CD4-positive, alpha-beta T cell (primary cell): ENCODE data around the gene PXK. TPM values are rescaled to one million over a fixed set of nuclear protein-coding genes. Genes with fewer than 3 reads are reported as not detected.

Experiments used
- ATAC-seq: fragments of 200-7000 bp; cut with Tn5 transposase; one replicate; pipeline ENCODE4 v1.10.0; 2022; ENCODE audit warnings: mild to moderate bottlenecking; ENCODE audit not compliant: poor library complexity
- CTCF ChIA-PET: fragments of 350-600 bp; sonication (Branson Sonifier 250); formaldehyde crosslinking; loops from one replicate; lab custom pipeline; 2021; ENCODE audit warnings: antibody characterized with exemption, inconsistent platforms; lab: Charles Lee
- POLR2A ChIA-PET: fragments of 350-600 bp; sonication (Branson Sonifier 250); formaldehyde crosslinking; loops from one replicate; lab custom pipeline; 2021; ENCODE audit warnings: antibody characterized with exemption, inconsistent platforms; lab: Charles Lee
- DNase-seq, 14 experiments: peaks; one replicate each; pipeline ENCODE4 v3.0.0-alpha.2; 2013 to 2020; ENCODE audit warnings: mixed read lengths in 2 of 14
- H3K27ac ChIP-seq, 2 donors: one replicate each; pipeline versions ENCODE4 v1.5.1 to v1.7.0; 2013; ENCODE audit warnings: low read length in 2 of 2, low read depth in 1 of 2, mild to moderate bottlenecking in 1 of 2
- H3K27me3 ChIP-seq, 2 experiments: 1 replicate in 1 of 2; 2 replicates in 1 of 2; pipeline versions ENCODE4 v1.6.1 to v1.7.0; 2013; ENCODE audit warnings: low read length in 2 of 2, control low read depth in 1 of 2, mild to moderate bottlenecking in 1 of 2, moderate library complexity in 1 of 2; ENCODE audit not compliant: insufficient read depth in 2 of 2, control insufficient read depth in 1 of 2
- H3K36me3 ChIP-seq: one replicate; pipeline ENCODE4 v1.6.1; 2013; ENCODE audit warnings: low read length, control low read depth; ENCODE audit not compliant: insufficient read depth
- H3K4me1 ChIP-seq: one replicate; pipeline ENCODE4 v1.6.1; 2013; ENCODE audit warnings: low read length, control low read depth; ENCODE audit not compliant: insufficient read depth
- H3K4me3 ChIP-seq: one replicate; pipeline ENCODE4 v1.5.1; 2013; ENCODE audit warnings: mild to moderate bottlenecking, low read length, moderate library complexity
- H3K9me3 ChIP-seq, 2 experiments: 1 replicate in 1 of 2; 2 replicates in 1 of 2; pipeline versions ENCODE4 v1.6.1 to v1.7.0; 2013; ENCODE audit warnings: low read length in 2 of 2, mild to moderate bottlenecking in 2 of 2, control low read depth in 1 of 2, moderate library complexity in 1 of 2; ENCODE audit not compliant: control insufficient read depth in 1 of 2, insufficient read depth in 1 of 2
- H3K27ac Mint-ChIP-seq: one replicate; pipeline ENCODE4 v1.8.0; 2020; ENCODE audit warnings: mixed read lengths
- H3K27me3 Mint-ChIP-seq: one replicate; pipeline ENCODE4 v1.8.0; 2021; ENCODE audit warnings: mixed read lengths
- H3K36me3 Mint-ChIP-seq: one replicate; pipeline ENCODE4 v1.8.0; 2021; ENCODE audit warnings: low read depth, mixed read lengths
- H3K4me1 Mint-ChIP-seq: one replicate; pipeline ENCODE4 v1.8.0; 2021; ENCODE audit warnings: low read depth, mixed read lengths
- H3K4me3 Mint-ChIP-seq: one replicate; pipeline ENCODE4 v1.8.0; 2020; ENCODE audit warnings: mild to moderate bottlenecking, mixed read lengths
- H3K9me3 Mint-ChIP-seq: one replicate; pipeline ENCODE4 v1.8.0; 2020; ENCODE audit warnings: mixed read lengths
- intact Hi-C, 2 experiments: fragments of 100-400 bp; cut with DNase I in 1 of 2; cut with micrococcal nuclease in 1 of 2; formaldehyde crosslinking; loops; one replicate each; pipeline versions ENCODE4 v1.15.1 to v1.9.0; 2023 to 2025; cut with DNase I, micrococcal nuclease
- total RNA-seq, 174 experiments: library from RNA in 2 of 174; stranded (reverse) in 2 of 174; gene quantifications; one replicate each; pipeline ENCODE4 v1.2.3 and lab custom pipeline; 2021 to 2026
- TF ChIP-seq, protein P1 (sequence below): fragments of 200-600 bp; IDR thresholded peaks from one replicate; pipeline ENCODE4 v1.8.0; 2022; ENCODE audit warnings: antibody characterized with exemption, mild to moderate bottlenecking

Gene PXK
- total RNA-seq, 2 experiments from 2014 or later = 12.5 to 14.8 TPM

DNA sequence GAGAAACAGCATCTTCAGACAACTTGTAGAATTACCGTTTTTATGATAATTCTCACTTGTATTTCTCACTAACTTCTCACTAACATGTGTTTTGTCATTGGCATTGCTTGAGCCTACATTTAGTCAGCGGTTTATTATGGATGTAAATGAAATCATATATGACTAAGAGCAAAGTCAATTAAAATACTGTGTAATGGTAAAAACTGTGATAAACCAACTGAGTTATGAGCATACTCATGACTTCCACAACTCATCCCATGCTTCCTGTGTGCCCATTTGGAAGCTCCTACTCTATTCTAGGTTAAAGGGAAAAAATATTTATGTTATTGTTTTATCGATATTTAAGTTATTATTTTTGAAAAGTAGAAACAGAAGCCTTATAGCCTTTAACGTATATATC lies 12.8 kb downstream of the PXK start:
- TF ChIP-seq, protein P1, sequence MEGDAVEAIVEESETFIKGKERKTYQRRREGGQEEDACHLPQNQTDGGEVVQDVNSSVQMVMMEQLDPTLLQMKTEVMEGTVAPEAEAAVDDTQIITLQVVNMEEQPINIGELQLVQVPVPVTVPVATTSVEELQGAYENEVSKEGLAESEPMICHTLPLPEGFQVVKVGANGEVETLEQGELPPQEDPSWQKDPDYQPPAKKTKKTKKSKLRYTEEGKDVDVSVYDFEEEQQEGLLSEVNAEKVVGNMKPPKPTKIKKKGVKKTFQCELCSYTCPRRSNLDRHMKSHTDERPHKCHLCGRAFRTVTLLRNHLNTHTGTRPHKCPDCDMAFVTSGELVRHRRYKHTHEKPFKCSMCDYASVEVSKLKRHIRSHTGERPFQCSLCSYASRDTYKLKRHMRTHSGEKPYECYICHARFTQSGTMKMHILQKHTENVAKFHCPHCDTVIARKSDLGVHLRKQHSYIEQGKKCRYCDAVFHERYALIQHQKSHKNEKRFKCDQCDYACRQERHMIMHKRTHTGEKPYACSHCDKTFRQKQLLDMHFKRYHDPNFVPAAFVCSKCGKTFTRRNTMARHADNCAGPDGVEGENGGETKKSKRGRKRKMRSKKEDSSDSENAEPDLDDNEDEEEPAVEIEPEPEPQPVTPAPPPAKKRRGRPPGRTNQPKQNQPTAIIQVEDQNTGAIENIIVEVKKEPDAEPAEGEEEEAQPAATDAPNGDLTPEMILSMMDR = no peak
- no peak overlapping the region for H3K27ac Mint-ChIP-seq
- ChIA-PET POLR2A (no interaction called here), CTCF (no interaction called here)
- H3K27me3 Mint-ChIP-seq = no peaks in the 10 kb centered on the region
- intact Hi-C loops = no loop called here
- H3K9me3 ChIP-seq = no peaks in the 10 kb centered on the region
- no peak for DNase-seq
- peaks cover 15% of the 10 kb centered on the region for H3K36me3 ChIP-seq
- no peak overlapping the region for H3K4me3 ChIP-seq
- no peak overlapping the region for H3K4me3 Mint-ChIP-seq
- peaks cover 21% of the 10 kb centered on the region for H3K4me1 Mint-ChIP-seq
- peaks cover 11% of the 10 kb centered on the region for H3K4me1 ChIP-seq
- no peaks in the 10 kb centered on the region for H3K9me3 Mint-ChIP-seq
- ATAC-seq = no peak
- H3K27me3 ChIP-seq = no peaks in the 10 kb centered on the region
- H3K27ac ChIP-seq = no peak overlapping the region
- H3K36me3 Mint-ChIP-seq = peaks cover 18% of the 10 kb centered on the region

DNA sequence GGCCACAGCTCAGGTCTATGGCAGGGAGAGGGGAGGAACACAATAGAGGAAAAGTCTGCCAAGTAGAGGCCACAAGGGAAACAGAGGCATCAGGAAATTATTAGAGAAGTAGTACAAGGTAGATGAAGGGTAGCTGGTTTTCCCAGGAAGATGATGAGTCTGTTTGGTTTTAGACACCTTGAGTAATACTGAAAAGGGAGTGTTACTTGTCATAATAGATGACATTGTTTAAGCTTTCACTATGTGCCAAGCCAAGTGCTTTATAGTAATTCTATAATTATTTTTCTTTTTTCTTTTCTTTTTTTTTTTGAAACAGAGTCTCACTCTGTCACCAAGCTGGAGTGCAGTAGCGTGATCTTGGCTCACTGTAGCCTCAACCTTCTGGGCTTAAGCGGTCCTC lies 13.7 kb downstream of the PXK start:
- ChIA-PET CTCF (no interaction called here), POLR2A (no interaction called here)
- ATAC-seq = no peak
- intact Hi-C loops = no loop called here
- Mint-ChIP-seq H3K27me3 (no peaks in the 10 kb centered on the region), H3K4me1 (peaks cover 27% of the 10 kb centered on the region), H3K36me3 (peaks cover 11% of the 10 kb centered on the region), H3K9me3 (no peaks in the 10 kb centered on the region), H3K4me3 (no peak overlapping the region), H3K27ac (no peak overlapping the region)
- Histone ChIP-seq H3K27ac (no peak overlapping the region), H3K9me3 (no peaks in the 10 kb centered on the region), H3K27me3 (no peaks in the 10 kb centered on the region), H3K36me3 (peaks cover 15% of the 10 kb centered on the region), H3K4me3 (no peak overlapping the region), H3K4me1 (peaks cover 12% of the 10 kb centered on the region)
- DNase-seq = no peak
- TF ChIP-seq, protein P1 = no peak

DNA sequence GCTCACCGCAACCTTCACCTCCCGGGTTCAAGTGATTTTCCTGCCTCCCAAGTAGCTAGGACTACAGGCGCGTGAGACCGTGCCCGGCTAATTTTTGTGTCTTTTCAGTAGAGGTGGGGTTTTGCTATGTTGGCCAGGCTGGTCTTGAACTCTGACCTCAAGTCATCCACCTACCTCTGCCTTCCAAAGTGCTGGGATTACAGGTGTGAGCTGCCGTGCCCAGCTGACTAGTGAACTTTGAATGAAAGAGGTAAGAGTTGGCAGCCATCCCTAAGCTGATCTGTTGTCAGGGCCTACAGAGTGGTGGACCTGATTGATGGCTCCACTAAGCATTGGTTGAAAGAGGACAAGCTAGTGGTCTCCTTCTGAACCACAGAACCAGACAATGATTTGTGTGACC lies 15.3 kb downstream of the PXK start:
- TF ChIP-seq, protein P1 = no peak
- no peak overlapping the region for H3K4me3 ChIP-seq
- H3K27ac ChIP-seq = no peak overlapping the region
- Mint-ChIP-seq H3K36me3 (peaks cover 9% of the 10 kb centered on the region), H3K27ac (no peak overlapping the region), H3K27me3 (no peaks in the 10 kb centered on the region), H3K4me1 (peaks cover 38% of the 10 kb centered on the region), H3K9me3 (no peaks in the 10 kb centered on the region), H3K4me3 (no peak overlapping the region)
- intact Hi-C loops = no loop called here
- CTCF ChIA-PET = interaction anchor here (0.9 kb wide), 1 partner anchor 55 kb away, joined by 3 read pairs; no protein-coding TSS in a partner anchor
- H3K36me3 ChIP-seq = peaks cover 12% of the 10 kb centered on the region
- no peak for ATAC-seq
- H3K9me3 ChIP-seq = no peaks in the 10 kb centered on the region
- peaks cover 12% of the 10 kb centered on the region for H3K4me1 ChIP-seq
- POLR2A ChIA-PET = no interaction called here
- no peak for DNase-seq
- H3K27me3 ChIP-seq = no peaks in the 10 kb centered on the region
